Measurements from ENCODE around the gene DOP1A.

DNA sequence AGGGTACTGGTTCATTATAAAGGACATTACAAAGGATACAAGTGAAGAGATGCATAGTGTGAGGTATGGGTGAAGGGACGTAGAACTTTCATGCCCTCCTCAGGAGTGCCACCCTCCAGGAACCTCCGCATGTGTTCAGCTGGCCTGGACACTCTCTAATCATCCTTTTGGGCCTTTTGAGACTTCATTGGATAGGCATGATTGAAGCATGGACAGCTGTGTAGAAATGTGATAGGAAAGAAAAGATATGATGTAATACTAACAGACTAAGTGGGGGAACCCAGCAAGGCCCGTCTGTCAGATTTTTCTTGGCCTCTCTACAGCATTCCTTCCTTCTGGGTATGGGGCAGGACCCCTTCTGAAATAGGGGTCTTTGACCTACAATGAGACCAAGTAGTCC, 31.1 kb downstream of the DOP1A start:
- TF ChIP-seq, protein P1, sequence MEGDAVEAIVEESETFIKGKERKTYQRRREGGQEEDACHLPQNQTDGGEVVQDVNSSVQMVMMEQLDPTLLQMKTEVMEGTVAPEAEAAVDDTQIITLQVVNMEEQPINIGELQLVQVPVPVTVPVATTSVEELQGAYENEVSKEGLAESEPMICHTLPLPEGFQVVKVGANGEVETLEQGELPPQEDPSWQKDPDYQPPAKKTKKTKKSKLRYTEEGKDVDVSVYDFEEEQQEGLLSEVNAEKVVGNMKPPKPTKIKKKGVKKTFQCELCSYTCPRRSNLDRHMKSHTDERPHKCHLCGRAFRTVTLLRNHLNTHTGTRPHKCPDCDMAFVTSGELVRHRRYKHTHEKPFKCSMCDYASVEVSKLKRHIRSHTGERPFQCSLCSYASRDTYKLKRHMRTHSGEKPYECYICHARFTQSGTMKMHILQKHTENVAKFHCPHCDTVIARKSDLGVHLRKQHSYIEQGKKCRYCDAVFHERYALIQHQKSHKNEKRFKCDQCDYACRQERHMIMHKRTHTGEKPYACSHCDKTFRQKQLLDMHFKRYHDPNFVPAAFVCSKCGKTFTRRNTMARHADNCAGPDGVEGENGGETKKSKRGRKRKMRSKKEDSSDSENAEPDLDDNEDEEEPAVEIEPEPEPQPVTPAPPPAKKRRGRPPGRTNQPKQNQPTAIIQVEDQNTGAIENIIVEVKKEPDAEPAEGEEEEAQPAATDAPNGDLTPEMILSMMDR (IDR thresholded peaks at IDR 0.05), result no peak
- TF ChIP-seq POLR2AphosphoS5 (IDR thresholded peaks at IDR 0.05) (no peak), POLR2A (IDR thresholded peaks at IDR 0.05) (no peak)
